ENCODE results near the gene ATAD3B.
"Not testable (repeated sequence)": the region's sequence is repeated elsewhere in the genome, so short reads cannot be mapped to it uniquely, and the experiment has no call there.

DNA sequence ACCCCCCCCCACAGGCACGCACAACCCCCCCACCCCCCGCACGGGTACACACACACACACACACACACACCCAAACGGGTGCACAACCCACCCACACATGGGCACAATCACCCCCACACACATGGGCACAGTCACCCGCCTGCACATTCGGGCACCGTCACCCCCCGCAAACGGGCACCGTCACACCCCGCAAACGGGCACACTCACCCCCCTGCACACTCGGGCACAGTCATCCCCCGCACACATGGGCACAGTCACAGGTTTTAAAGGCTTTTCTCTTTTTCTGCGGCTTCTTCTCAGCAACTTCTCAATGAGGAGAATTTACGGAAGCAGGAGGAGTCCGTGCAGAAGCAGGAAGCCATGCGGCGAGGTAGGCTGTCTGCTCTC lies 47.0 kb downstream of the ATAD3B start:
- TF ChIP-seq, protein P1, sequence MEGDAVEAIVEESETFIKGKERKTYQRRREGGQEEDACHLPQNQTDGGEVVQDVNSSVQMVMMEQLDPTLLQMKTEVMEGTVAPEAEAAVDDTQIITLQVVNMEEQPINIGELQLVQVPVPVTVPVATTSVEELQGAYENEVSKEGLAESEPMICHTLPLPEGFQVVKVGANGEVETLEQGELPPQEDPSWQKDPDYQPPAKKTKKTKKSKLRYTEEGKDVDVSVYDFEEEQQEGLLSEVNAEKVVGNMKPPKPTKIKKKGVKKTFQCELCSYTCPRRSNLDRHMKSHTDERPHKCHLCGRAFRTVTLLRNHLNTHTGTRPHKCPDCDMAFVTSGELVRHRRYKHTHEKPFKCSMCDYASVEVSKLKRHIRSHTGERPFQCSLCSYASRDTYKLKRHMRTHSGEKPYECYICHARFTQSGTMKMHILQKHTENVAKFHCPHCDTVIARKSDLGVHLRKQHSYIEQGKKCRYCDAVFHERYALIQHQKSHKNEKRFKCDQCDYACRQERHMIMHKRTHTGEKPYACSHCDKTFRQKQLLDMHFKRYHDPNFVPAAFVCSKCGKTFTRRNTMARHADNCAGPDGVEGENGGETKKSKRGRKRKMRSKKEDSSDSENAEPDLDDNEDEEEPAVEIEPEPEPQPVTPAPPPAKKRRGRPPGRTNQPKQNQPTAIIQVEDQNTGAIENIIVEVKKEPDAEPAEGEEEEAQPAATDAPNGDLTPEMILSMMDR (IDR thresholded peaks at IDR 0.05) = not testable (repeated sequence)
- not testable (repeated sequence) for TF ChIP-seq POLR2A, POLR2AphosphoS5 (IDR thresholded peaks at IDR 0.05)

All from prostate gland (tissue), 2 donors.